Bronchial epithelial cell (primary cell): ENCODE data around the gene CKAP4. TPM values are rescaled to one million over a fixed set of nuclear protein-coding genes. Genes with fewer than 3 reads are reported as not detected.

Experiments used
- DNase-seq: peaks from one replicate; pipeline ENCODE4 v3.0.0-alpha.2; 2010; ENCODE audit warnings: low read depth
- FAIRE-seq: peaks from 2 replicates; lab custom pipeline; 2011; peaks lifted over from hg19 to GRCh38; lab: Jason Lieb, UNC
- H3K27me3 ChIP-seq: 2 replicates; pipeline ENCODE4 v1.5.1; 2011; ENCODE audit warnings: low read length; ENCODE audit not compliant: control insufficient read depth, insufficient read depth
- H3K36me3 ChIP-seq: 2 replicates; pipeline ENCODE4 v1.5.1; 2011; ENCODE audit warnings: low read length; ENCODE audit not compliant: control insufficient read depth, insufficient read depth
- H3K4me3 ChIP-seq: 2 replicates; pipeline ENCODE4 v1.5.1; 2011; ENCODE audit warnings: mild to moderate bottlenecking, low read depth, low read length, control low read depth
- total RNA-seq: library from RNA; depleted of rRNA; stranded (reverse); fragments of >200 nt; gene quantifications from 2 replicates; pipeline ENCODE4 v1.2.1, GENCODE V29; 2014
- TF ChIP-seq, protein P1 (sequence below): IDR thresholded peaks from 2 replicates; pipeline ENCODE4 v1.5.1; 2011; ENCODE audit warnings: mild to moderate bottlenecking, moderate library complexity, low read length, control low read depth, inconsistent platforms; ENCODE audit not compliant: insufficient read depth, severe bottlenecking

Gene CKAP4
- total RNA-seq, 1 donor from 2014 or later = 56.6 TPM

DNA sequence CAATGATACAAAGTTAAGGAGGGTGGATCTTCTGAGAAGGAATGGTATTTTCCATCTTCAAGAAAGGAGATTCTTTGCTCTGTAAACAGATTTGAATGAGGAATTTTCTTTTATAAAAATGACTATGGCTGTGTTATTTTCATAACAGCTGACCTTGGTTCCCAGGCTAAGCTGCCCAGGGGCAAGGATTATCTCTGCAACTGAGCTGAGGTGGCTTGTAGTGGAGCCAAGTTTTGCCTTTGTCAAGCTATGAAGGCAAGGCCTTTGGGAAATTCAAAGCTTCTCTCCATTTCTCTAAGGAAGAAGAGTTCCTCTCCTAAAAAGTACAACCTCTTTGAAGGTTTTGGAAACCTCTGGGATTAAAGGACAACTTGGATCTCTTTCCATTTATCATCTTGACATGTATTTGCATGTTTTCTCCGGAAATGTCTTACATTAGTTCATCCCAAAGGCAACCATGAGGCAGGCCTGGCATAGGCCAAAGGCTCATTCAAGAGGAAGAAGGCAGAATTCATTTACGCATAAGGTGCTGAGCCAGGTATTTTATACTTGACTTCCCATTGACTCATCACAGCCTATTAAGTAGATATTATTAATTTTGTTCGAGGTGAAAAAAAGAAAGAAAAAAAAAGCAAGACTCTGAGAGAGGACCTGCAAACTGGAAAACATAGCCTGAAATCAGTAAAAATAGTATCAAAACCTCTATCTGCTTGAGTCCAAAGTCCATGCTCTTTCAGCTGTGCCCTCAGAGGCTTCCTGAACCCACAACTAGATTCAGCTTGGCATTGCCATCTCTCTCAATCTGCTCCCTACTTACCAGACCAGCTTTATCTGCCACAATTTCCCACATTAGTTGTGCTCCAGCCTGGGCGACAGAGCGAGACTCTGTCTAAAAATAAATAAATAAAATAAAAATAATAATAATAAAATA lies 24.0 kb upstream of the CKAP4 start:
- FAIRE-seq = no peak
- DNase-seq = peak; percentile 65
- H3K27me3 ChIP-seq = no peaks in the 10 kb centered on the region
- no peaks in the 10 kb centered on the region for H3K36me3 ChIP-seq
- H3K4me3 ChIP-seq = no peak overlapping the region
- TF ChIP-seq, protein P1, sequence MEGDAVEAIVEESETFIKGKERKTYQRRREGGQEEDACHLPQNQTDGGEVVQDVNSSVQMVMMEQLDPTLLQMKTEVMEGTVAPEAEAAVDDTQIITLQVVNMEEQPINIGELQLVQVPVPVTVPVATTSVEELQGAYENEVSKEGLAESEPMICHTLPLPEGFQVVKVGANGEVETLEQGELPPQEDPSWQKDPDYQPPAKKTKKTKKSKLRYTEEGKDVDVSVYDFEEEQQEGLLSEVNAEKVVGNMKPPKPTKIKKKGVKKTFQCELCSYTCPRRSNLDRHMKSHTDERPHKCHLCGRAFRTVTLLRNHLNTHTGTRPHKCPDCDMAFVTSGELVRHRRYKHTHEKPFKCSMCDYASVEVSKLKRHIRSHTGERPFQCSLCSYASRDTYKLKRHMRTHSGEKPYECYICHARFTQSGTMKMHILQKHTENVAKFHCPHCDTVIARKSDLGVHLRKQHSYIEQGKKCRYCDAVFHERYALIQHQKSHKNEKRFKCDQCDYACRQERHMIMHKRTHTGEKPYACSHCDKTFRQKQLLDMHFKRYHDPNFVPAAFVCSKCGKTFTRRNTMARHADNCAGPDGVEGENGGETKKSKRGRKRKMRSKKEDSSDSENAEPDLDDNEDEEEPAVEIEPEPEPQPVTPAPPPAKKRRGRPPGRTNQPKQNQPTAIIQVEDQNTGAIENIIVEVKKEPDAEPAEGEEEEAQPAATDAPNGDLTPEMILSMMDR = no peak

DNA sequence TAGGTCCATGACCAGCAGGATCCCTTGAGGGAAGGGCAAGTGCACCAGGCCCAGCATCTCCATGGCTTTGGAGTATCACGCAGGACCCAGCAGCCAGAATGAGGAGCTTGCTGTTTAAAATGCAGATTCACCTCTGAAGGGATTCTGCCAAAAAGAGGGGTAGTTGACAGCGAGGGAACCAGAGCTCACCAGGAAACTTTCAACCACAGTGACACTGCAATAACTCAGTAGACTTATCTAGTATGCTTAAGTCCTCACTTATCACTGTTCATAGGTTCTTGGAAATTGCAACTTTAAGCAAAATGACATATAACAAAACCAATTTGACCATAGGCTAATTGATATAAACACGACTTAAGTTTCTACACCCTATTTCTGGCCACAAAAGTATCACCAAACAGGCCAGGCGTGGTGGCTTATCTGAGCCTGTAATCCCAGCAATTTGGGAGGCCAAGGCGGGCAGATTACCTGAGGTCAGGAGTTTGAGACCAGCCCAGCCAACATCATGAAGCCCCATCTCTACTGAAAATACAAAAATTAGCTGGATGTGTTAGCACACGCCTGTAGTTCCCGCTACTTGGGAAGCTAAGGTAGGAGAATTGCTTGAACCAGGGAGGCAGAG lies 21.4 kb upstream of the CKAP4 start:
- TF ChIP-seq, protein P1 = no peak
- H3K36me3 ChIP-seq = no peaks in the 10 kb centered on the region
- FAIRE-seq = peak; percentile 47

DNA sequence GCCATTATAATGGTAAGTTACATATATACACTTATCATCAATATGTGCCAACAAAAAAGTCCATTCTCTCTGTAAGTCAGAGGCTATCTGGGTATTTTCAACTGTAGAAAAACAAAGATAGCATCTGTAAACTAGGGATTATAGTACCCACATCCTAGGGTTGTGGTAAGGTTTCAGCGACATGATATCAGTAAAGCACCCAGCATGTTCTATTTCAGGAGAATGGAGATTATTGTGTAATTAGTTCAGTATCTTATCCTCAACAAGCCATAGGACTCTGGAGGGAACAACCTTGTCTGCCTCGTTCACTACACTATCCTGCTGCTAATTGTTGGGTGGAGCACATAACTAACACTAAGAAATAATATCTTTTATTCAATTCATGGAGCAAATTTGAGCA lies 19.7 kb upstream of the CKAP4 start:
- no peaks in the 10 kb centered on the region for H3K27me3 ChIP-seq
- DNase-seq (no peak), FAIRE-seq (no peak)
- H3K36me3 ChIP-seq = no peaks in the 10 kb centered on the region
- TF ChIP-seq, protein P1 = no peak
- H3K4me3 ChIP-seq = no peak overlapping the region

More for the DNA sequence above, 21.4 kb upstream of the CKAP4 start:
- no peak for DNase-seq
- Histone ChIP-seq H3K4me3 (no peak overlapping the region), H3K27me3 (no peaks in the 10 kb centered on the region)

DNA sequence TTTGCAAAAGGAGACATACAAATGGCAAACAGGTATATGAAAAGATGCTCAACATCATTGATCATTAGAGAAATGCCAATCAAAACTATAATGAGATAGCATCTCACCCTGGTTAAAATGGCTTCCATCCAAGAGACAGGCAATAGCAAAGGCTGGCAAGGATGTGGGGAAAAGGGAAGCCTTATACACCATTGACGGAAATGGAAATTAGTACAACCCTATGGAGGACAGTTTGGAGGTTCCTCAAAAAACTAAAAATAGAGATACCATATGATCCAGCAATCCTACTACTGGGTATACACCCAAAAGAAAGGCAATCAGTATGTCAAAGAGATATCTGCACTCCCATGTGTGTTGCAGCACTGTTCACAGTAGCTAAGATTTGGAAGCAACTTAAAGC lies 17.3 kb upstream of the CKAP4 start:
- TF ChIP-seq, protein P1 = no peak
- DNase-seq = no peak
- FAIRE-seq = no peak

DNA sequence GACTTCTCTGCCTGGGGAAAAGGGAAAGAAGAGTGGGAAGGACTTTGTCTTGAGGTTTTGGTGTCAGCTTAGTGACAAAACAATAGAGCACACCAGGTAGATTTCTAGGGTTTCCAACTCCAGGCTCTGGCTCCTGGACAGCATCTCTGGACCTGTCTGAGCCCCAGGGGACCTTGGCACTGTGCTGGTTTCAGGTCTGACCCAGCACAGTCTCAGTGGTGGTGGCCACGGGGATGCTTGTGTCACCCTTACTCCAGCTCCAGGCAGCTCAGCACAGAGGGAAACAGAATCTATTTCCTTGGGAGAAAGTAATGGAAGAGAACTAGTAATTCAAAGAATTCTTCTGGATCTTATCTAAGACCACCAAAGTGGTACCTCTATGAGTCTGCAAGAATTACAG lies 11.1 kb upstream of the CKAP4 start:
- Histone ChIP-seq H3K36me3 (no peaks in the 10 kb centered on the region), H3K27me3 (no peaks in the 10 kb centered on the region), H3K4me3 (no peak overlapping the region)
- TF ChIP-seq, protein P1 = no peak
- FAIRE-seq = no peak
- no peak for DNase-seq

More for the DNA sequence above, 17.3 kb upstream of the CKAP4 start:
- Histone ChIP-seq H3K27me3 (no peaks in the 10 kb centered on the region), H3K4me3 (no peak overlapping the region), H3K36me3 (no peaks in the 10 kb centered on the region)
